ENCODE results near the gene CUX1. TPM values are rescaled to one million over a fixed set of nuclear protein-coding genes. Genes with fewer than 3 reads are reported as not detected.

The CUX1 gene
- total RNA-seq, 2 donors from 2014 or later, result 24.7 to 26.2 TPM

GRCh38 chr7:101950450-101951119, 133.2 kb downstream of the CUX1 start:
- H3K27me3 Mint-ChIP-seq (ENCODE audit: low read depth), result no peaks in the 10 kb centered on the region
- no peak overlapping the region for H3K27ac Mint-ChIP-seq
- DNase-seq (no peak), ATAC-seq (replicated peaks in 1 of 2) (no peak)
- no peaks in the 10 kb centered on the region for H3K9me3 Mint-ChIP-seq
- no peaks in the 10 kb centered on the region for H3K36me3 Mint-ChIP-seq (ENCODE audit: insufficient read depth in 2 of 2)
- no peak overlapping the region for H3K4me3 Mint-ChIP-seq
- H3K4me1 Mint-ChIP-seq (ENCODE audit: low read depth), result peaks cover 22% of the 10 kb centered on the region

DNA sequence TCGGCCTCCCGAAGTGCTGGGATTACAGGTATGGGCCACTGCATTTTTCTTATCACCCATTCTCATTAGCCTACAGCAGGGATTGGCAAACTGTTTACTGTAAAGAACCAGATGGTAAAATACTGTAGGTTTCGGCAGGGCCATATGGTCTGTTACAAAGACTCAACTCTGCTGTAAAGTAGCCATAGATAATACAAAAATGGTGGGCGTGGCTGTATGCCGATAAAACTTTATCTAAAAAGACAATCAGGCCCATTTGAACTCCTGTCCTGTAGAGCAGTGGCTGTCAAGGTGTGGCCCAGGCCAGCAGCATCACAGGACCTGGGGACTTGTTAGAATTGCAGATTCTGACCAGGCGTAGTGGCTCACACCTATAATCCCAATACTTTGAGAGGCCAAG, 134.3 kb downstream of the CUX1 start:
- H3K27me3 Mint-ChIP-seq (ENCODE audit: low read depth), result no peaks in the 10 kb centered on the region
- H3K27ac Mint-ChIP-seq, result no peak overlapping the region
- H3K9me3 Mint-ChIP-seq, result no peaks in the 10 kb centered on the region
- H3K4me3 Mint-ChIP-seq, result no peak overlapping the region
- no peaks in the 10 kb centered on the region for H3K36me3 Mint-ChIP-seq (ENCODE audit: insufficient read depth in 2 of 2)
- H3K4me1 Mint-ChIP-seq (ENCODE audit: low read depth), result peaks cover 22% of the 10 kb centered on the region
- no peak for DNase-seq
- no peak for ATAC-seq (replicated peaks in 1 of 2)

GRCh38 chr7:101952355-101953247, 135.2 kb downstream of the CUX1 start:
- Mint-ChIP-seq H3K4me3 (peak overlapping the region in 1 of 2 donors; percentile 72), H3K27me3 (ENCODE audit: low read depth) (no peaks in the 10 kb centered on the region), H3K36me3 (ENCODE audit: insufficient read depth in 2 of 2) (no peaks in the 10 kb centered on the region)

GRCh38 chr7:101953248-101953819, 135.9 kb downstream of the CUX1 start:
- H3K4me1 Mint-ChIP-seq (ENCODE audit: low read depth), result peaks cover 27% of the 10 kb centered on the region
- DNase-seq (peak in 1 of 2 donors; percentile 1), ATAC-seq (replicated peaks in 1 of 2) (peak; percentile 73 to 74)
- H3K36me3 Mint-ChIP-seq (ENCODE audit: insufficient read depth in 2 of 2), result no peaks in the 10 kb centered on the region
- H3K27ac Mint-ChIP-seq, result peak overlapping the region; percentile 85
- no peaks in the 10 kb centered on the region for H3K9me3 Mint-ChIP-seq
- no peaks in the 10 kb centered on the region for H3K27me3 Mint-ChIP-seq (ENCODE audit: low read depth)
- H3K4me3 Mint-ChIP-seq, result peak overlapping the region; percentile 50 to 72

More at GRCh38 chr7:101952355-101953247, 135.2 kb downstream of the CUX1 start:
- H3K27ac Mint-ChIP-seq, result peak overlapping the region; percentile 85
- ATAC-seq (replicated peaks in 1 of 2) (no peak), DNase-seq (no peak)
- H3K4me1 Mint-ChIP-seq (ENCODE audit: low read depth), result peaks cover 27% of the 10 kb centered on the region
- no peaks in the 10 kb centered on the region for H3K9me3 Mint-ChIP-seq

DNA sequence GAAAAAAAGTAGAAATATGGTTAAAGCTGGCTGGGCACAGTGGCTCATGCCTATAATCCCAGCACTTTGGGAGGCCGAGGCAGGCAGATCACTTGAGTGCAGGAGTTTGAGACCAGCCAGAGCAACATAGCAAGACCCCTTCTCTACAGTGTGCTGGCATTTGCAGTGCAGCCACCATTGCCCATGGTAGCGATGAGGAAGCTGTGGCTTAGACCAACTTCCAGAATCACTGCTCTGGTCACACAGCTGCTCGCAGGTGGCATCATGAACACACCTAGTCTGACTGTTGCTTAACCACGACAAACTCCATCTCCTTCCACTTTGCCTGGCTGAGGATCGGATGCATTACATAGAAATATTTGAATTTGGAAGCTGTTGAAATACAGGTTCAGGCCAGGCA, 137.1 kb downstream of the CUX1 start:
- peaks cover 27% of the 10 kb centered on the region for H3K4me1 Mint-ChIP-seq (ENCODE audit: low read depth)
- H3K27ac Mint-ChIP-seq, result no peak overlapping the region
- H3K36me3 Mint-ChIP-seq (ENCODE audit: insufficient read depth in 2 of 2), result no peaks in the 10 kb centered on the region
- no peaks in the 10 kb centered on the region for H3K27me3 Mint-ChIP-seq (ENCODE audit: low read depth)
- no peak for ATAC-seq (replicated peaks in 1 of 2)
- no peaks in the 10 kb centered on the region for H3K9me3 Mint-ChIP-seq
- H3K4me3 Mint-ChIP-seq, result no peak overlapping the region
- DNase-seq, result no peak

DNA sequence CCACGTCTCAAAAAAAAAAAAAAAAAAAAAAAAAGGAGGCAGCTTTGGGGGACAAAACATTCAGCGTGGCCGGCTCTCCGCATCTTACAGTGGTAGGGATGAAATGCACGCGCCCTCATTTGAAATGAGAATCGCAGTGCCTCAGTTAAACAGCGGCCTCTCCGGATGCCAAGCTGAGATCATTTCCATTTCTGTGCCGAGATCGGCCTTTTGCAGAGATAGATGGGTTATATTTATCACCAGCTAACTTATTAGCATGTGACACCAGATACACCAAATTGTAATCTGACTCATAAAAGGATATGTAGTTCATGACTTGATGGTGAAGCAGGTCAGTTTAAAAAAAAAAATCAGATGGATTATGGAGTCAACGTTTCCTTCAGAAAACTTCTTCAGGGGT, 138.7 kb downstream of the CUX1 start:
- Mint-ChIP-seq H3K27ac (no peak overlapping the region), H3K36me3 (ENCODE audit: insufficient read depth in 2 of 2) (no peaks in the 10 kb centered on the region)
- no peak for DNase-seq

GRCh38 chr7:101957744-101958525, 140.5 kb downstream of the CUX1 start:
- no peak overlapping the region for H3K27ac Mint-ChIP-seq
- DNase-seq (no peak), ATAC-seq (replicated peaks in 1 of 2) (no peak)
- H3K27me3 Mint-ChIP-seq (ENCODE audit: low read depth), result no peaks in the 10 kb centered on the region
- H3K4me1 Mint-ChIP-seq (ENCODE audit: low read depth), result peaks cover 23% of the 10 kb centered on the region
- H3K36me3 Mint-ChIP-seq (ENCODE audit: insufficient read depth in 2 of 2), result no peaks in the 10 kb centered on the region
- H3K9me3 Mint-ChIP-seq, result no peaks in the 10 kb centered on the region
- H3K4me3 Mint-ChIP-seq, result no peak overlapping the region

More for the DNA sequence above, 138.7 kb downstream of the CUX1 start:
- Mint-ChIP-seq H3K9me3 (no peaks in the 10 kb centered on the region), H3K4me3 (no peak overlapping the region), H3K27me3 (ENCODE audit: low read depth) (no peaks in the 10 kb centered on the region), H3K4me1 (ENCODE audit: low read depth) (peaks cover 27% of the 10 kb centered on the region)
- ATAC-seq (replicated peaks in 1 of 2), result no peak

- H3K36me3 Mint-ChIP-seq (ENCODE audit: insufficient read depth in 2 of 2), result no peaks in the 10 kb centered on the region
- H3K4me1 Mint-ChIP-seq (ENCODE audit: low read depth), result peaks cover 15% of the 10 kb centered on the region
- no peaks in the 10 kb centered on the region for H3K9me3 Mint-ChIP-seq
- no peak for ATAC-seq (replicated peaks in 1 of 2)
- no peak overlapping the region for H3K27ac Mint-ChIP-seq
- no peaks in the 10 kb centered on the region for H3K27me3 Mint-ChIP-seq (ENCODE audit: low read depth)
- no peak for DNase-seq
- no peak overlapping the region for H3K4me3 Mint-ChIP-seq
Measured at GRCh38 chr7:101959342-101959741, 141.9 kb downstream of the CUX1 start.

DNA sequence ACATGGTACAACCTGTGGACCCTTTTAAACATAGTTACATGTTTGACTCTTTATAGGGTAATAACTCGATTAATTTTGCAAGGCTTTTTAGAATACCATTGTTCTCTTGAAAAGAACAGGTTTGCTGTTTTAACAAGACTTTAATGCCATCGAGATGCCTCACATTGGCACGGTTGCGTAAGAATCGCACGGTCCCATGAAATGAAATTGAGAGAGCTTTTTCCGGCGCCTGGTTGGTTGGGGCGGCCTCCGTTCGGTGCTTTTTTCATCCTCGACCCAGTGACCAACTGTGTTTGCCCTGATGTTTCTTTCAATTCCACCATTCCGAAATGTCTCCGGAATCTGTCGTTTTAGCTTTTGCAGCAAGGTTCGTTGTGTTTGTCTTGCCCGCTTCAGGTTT, 142.4 kb downstream of the CUX1 start:
- Mint-ChIP-seq H3K36me3 (ENCODE audit: insufficient read depth in 2 of 2) (no peaks in the 10 kb centered on the region), H3K4me3 (no peak overlapping the region), H3K4me1 (ENCODE audit: low read depth) (peaks cover 13% of the 10 kb centered on the region), H3K27ac (no peak overlapping the region), H3K27me3 (ENCODE audit: low read depth) (no peaks in the 10 kb centered on the region), H3K9me3 (no peaks in the 10 kb centered on the region)
- DNase-seq (no peak), ATAC-seq (replicated peaks in 1 of 2) (no peak)

DNA sequence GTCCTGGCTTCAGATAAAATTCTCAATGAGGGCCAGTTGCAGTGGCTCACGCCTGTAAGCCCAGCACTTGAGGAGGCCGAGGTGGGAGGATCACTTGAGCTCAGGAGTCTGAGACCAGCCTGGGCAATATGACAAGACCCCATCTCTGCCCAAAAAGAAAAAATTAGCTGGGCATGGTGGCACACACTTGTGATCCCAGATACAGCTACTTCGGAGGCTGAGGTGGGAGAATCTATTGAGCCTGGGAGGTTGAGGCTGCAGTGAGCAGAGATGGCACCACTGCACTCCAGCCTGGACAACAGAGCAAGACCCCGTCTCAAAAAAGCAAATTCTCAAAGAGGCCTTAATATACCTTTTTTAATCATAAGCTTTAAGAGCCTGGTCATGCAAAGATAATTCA, 142.9 kb downstream of the CUX1 start:
- Mint-ChIP-seq H3K27me3 (ENCODE audit: low read depth) (no peaks in the 10 kb centered on the region), H3K4me1 (ENCODE audit: low read depth) (peaks cover 8% of the 10 kb centered on the region), H3K4me3 (no peak overlapping the region), H3K9me3 (no peaks in the 10 kb centered on the region), H3K27ac (no peak overlapping the region), H3K36me3 (ENCODE audit: insufficient read depth in 2 of 2) (no peaks in the 10 kb centered on the region)
- DNase-seq, result no peak
- no peak for ATAC-seq (replicated peaks in 1 of 2)

DNA sequence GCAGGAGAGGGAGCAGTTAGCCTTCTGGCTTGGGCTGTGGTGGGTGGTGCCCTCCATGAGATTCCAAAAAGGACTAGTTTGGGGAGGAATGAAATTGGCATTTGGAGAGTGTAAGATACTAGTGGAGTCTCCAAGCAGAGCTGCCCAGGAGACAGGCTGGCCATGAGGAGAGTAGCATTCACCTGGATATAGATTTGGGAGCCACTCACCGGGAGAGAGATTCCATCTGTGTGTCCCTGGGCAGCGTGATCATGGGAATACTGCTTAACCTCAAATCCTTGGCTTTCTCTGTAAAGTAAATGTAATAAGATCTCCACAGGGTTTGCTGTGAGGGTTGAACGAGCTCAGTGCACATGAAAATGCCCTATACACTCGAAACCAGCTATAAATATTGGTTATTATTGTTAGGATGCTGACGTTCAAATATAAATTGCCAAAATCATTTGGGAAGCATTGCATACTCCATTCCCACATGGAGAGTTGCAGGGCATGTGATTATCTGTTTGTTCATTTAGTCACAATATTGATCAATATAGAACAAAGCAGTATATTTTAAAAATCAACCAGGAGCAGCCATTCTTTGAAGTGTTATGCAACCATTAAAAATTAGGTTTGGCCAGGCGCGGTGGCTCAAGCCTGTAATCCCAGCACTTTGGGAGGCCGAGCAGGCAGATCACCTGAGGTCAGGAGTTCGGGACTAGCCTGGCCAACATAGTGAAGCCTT, 143.7 kb downstream of the CUX1 start:
- ATAC-seq (replicated peaks in 1 of 2), result no peak
- Mint-ChIP-seq H3K27ac (no peak overlapping the region), H3K36me3 (ENCODE audit: insufficient read depth in 2 of 2) (no peaks in the 10 kb centered on the region), H3K9me3 (no peaks in the 10 kb centered on the region), H3K27me3 (ENCODE audit: low read depth) (no peaks in the 10 kb centered on the region), H3K4me3 (no peak overlapping the region), H3K4me1 (ENCODE audit: low read depth) (peaks cover 6% of the 10 kb centered on the region)
- DNase-seq, result no peak

GRCh38 chr7:101961811-101962210, 144.4 kb downstream of the CUX1 start:
- Mint-ChIP-seq H3K9me3 (no peaks in the 10 kb centered on the region), H3K27me3 (ENCODE audit: low read depth) (no peaks in the 10 kb centered on the region), H3K36me3 (ENCODE audit: insufficient read depth in 2 of 2) (no peaks in the 10 kb centered on the region), H3K4me1 (ENCODE audit: low read depth) (peaks cover 6% of the 10 kb centered on the region), H3K27ac (no peak overlapping the region), H3K4me3 (no peak overlapping the region)
- ATAC-seq (replicated peaks in 1 of 2), result no peak
- no peak for DNase-seq
